GM04503 (cell line): Measurements from ENCODE around the gene KRTAP17-1.

Experiments used
- DNase-seq: peaks from one replicate; pipeline ENCODE4 v3.0.0-alpha.2; 2012; ENCODE audit warnings: low read depth

The KRTAP17-1 gene

DNA sequence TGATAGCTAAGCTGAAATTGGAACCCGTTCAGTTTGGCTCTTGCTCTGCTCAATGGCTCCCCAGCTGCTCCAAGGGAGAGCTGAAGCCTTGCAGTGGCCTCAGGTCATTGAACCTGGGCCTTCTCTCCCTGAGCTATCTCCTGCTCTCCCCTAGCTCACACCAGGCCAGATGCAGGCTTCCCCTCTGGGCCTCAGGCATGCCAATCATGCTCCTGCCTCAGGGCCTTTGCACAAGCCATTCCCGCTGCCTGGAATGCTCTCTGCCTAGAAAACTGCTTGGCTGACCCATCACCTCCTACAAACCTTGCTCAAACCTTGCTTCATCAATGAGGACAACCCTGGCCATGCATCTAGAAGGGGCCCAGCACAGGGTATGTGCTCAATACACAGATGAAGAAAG, 16.7 kb upstream of the KRTAP17-1 start:
- no peak for DNase-seq

DNA sequence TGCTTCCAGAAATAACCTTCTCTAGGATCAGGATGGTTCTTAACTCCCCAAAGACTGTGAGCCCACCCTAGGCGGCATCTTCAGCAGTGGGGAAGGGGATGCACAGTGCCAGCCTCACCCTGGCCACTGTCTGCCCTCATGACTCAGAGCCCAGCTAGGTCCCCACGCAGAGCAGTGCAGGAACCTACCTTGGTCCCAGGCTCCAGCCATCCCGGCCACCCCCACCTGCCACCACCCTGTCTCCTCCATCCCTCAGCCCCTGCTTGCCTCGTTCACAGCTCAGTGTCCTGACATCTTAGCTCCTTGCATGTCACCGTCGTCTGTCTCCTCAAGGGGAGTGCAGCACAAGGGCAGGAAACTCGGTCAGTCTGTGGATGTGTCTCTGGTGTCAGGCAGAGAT, 16.1 kb upstream of the KRTAP17-1 start:
- no peak for DNase-seq

DNA sequence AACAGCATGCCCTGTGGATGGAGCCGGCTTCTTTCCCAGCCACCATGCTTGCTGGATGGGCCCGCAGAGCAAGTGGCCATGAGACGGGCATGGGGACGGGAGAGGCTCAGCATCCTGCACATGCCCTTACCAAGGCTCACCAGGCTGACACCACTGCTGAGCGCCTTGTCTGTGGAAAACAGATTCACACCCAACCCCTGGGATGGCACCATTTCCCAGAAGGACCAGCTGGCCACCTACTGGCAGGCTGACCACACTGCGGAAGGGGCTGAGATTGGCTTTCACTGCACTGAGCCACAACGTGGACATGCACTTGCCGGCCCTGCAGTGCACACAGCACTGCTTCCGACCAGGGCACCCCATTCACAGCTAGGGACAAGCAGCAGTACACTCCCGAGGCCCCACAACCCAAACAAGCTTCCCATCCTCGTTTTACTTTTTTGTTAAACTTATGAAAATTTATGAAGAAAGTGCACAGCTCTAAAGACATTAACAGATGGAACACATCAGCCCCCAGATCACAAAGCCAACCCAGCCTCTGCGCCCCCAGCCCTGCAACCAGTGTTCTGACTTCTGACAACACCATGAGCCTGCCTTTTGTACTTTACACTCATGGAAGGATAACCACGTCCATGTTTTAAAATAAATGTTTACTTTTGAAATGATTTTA, 13.9 kb upstream of the KRTAP17-1 start:
- peak; percentile 18 for DNase-seq

DNA sequence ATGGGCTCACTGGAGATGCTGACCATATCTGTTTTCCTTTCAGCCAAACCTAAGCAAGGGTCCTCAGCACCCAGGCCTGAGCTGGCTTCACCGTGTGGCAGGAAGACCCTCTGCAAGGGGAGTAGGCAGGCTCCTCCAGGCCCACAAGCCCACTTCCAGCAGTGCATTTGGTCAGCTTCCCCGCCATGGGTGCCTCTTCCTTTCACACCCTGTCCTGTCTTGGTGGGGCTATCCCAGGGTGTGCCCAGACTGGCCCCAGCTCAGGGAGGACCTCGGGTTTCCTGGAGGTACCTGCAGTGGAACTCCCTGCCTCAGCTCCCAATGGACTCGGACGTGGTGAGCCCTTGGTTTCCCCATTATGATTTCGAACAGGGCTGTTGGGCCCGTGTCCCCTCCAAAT, 12.7 kb upstream of the KRTAP17-1 start:
- DNase-seq, result no peak

DNA sequence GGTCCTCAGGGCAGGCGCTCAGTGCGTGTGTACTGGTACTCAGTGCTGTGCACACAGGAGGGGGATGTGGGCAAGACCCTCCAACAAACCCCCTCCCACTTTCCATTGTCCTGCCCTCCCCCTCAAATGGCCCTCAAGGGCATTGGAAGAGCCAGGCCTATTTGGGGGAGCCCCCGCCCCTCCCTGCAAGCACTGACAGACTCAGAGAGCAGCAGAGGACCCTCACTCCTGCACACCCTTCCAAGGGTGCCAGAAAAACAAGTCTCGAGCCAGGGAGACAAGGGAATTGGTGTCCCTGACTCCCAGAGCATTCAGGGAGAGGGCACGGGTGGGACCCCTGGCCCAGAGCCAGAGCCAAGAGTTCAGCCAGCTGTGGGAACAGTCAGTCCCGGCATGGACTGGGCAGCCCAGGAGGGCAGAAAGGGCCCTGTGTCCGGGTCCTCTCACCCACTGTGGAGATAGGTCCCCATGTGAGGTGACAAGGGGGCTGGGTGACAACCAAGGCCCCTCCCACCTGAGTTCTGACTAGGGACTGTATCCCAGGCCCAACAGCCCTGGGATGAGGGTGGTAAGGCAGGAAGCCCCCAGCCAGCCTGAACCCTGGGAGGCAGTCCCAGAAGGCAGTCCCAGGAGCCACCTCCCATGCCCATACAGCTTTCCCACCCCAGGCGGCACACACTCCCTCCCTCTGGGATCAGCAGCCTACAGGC, 12.1 kb upstream of the KRTAP17-1 start:
- no peak for DNase-seq

DNA sequence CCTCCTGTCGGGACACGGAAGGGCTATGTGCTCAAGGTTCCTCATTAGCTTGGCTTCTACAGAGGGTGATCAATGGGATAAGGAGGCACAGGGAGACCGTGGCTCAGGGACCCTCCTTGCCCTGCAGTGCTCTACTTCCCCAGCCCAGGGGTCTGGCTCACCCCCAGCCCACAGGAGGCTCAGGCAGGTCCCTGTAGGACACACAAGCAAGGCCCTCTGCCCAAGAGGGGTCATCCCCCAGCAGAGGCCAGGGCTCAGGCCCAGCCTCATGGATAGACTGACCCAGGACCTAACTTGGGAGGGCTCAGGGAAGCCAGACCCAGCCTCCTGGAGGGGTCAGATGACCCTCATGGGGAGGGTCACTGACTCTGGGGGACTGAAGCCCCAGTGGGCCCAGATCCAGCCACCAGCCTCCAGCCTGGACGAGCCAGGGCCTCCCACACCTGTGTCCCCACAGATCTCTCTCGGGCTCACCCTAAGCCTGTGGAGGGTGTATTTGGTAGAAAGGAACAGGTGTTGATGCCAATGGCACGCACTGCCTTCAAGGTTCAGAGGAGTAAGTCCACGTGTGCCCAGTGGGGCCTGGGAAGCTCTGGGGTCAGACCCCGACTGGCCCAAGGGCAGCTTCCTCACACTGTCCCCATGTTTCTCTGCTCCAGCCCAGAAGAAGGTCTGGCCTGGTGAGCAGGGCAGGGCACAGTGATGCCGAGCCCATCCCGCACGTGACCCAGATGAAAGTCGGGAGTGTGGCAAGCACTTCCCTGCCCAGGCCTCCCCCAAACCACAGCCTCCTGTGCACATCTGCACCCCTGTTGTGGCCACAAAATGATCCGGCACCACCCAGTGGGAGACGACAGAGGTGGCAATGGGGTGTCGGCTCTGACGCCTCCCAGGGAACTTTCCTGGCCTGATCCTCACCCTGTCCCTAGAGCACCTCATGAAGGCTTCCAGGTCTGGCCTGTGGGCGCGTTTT, 10.9 kb upstream of the KRTAP17-1 start:
- no peak for DNase-seq

DNA sequence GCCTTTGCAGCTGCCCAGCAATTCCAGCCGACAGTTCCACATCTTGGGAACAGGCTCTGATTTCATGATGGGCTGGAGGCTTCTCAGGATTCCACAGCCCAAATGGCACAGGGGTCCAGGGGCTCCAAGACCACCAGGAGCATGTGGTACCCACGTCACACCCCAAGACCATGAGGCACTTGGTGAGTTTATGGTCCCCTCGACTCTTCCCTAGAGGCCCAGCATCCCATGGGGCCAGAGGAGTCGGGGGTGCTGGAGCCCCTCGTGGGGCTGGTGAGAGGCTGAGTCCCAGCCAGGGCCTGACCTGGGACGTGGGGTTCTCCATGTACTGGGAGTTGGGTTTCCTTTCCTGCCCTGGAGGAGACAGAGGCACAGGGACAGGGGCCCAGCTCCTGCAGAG, 10.1 kb upstream of the KRTAP17-1 start:
- no peak for DNase-seq

DNA sequence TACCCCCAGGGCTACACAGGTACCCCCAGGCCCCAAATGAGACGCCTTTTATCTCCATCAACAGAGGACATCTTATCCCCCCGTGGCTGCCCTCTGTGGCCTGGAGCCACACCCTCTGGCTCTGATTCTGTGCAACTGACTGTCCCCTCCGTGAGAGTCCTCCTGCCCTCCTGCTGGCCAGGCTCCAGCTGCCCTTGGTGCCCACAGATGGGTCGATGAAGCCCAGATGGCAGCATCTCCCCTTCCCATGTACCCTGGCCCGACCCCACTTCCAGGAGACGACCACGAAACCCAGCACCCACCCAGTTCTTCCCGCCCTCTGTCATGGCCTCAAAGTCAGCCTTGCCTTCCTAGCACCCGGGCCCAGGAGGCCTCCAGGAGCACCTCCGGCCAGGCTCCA, 9.6 kb upstream of the KRTAP17-1 start:
- DNase-seq, result no peak

DNA sequence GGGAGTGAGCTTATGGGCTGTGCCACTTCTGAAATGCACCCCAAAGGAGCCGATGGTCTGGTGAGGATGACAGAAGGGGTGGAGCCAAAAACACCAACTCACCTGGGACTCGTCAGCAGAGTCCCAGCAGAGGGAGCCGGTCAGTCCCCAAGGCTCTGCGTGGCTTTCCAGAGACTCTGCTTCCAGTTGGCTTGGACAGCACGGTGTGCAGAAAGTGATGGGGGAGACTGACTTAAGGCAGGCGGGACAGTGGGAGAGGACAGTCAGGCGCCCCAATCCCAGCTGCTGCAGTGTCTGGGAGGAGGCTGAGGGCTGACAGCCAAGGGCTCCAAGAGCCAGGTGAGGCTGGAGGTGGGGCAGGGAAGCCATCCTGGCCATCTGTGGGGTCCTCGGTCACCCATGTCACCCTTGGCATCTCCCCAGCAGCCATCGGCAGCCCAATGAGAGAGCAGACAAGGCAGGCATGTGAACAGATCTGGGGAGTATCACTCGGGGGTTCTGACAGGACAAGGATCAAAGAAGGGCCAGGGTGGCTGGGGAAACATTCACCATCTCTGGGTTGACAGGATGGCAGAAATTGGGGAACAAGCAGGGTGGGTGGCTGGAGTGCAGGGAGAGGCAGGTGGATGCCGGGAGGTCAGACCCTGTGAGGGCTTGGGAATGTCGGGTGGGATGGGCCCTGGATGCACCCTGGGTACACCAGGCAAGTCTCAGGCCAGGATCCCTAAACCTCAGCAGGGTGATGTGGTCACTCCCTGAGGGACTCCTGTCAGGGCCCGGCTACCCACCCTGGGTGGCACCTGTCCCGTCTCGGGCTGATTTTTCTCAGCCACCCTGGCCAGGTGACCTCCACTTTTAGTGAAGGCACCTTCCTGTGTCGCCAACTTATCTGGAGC, 8.9 kb upstream of the KRTAP17-1 start:
- no peak for DNase-seq

DNA sequence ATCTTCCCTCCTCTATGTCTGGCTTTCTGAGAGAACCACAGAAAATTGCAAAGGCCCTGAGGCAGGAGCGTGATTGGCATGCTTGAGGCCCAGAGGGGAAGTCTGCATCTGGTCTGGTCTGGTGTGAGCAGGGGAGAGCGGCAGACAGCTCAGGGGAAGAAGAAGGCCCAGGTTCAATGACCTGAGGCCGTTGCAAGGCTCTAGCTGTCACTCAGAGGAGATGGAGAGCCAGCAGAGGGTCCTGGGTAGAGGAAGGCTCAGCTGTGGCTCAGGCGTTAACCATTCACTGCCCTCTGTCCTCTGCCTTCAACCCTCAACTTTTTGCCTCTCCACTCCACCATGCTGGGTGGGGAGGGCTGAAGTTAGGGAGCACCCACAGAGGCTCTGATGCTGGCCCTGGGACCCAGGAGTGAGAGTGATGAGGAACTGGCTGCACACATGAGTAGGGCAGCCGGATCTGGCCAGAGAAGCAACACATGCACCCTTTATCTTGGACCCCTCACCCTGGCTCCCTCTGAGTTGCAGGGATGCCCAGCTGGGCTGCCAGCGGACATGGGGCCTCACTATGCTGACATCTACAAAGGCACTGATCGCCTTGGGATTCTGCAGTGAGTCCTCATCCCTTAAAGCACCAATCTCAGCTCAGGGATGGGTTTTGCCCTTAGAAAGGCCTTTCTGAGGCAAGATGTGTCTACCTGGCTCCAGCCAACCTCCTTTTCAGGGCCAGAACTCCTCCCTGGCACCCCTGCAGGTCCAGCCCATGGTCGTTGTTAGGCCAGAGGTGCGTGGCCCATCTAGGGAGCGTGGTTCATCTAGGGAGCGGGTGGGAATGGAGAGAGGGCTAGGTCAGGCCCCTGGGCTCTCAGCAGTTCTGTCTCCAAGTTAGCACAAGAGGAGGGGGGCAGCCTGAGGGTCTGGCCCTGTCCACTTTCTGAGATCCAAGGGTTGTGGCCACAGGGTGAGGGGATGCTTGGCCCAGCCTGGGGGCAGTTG, 7.7 kb upstream of the KRTAP17-1 start:
- DNase-seq, result no peak

DNA sequence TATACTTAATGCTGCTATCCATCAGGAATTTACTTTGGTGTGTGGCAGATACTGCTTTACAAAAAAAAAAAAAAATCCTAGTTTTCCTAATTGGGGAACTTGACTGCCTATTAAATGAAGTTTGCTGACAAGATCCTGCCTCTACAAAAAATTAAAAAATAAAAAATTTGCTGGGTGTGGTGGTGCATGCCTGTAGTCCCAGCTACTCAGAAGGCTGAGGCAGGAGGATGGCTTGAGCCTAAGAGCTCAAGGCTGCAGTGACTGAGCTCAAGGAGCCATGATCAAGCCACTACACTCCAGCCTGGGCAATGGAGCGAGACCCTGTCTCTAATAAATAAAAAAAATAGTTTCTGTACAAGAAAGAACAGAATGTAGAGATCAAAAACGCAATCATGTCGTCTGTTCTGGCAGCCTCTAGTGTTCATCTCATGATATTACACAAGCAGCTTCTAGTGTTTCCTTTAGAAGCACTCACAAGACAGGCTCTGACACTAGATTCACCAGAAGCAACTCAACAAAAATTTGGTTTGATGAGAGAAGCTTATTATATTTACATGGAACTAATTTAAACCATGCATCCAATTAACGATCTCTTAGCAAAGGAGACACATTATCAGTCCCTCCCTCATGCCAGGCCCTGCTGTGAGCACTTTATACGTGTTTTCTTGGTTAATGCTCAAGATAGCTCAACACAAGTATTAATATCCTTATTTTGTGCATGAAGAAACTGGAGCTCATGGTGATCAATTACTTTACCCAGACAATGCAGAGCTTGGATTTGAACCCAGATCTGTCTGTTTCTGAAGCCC, 6.8 kb upstream of the KRTAP17-1 start:
- peak; percentile 18 for DNase-seq

DNA sequence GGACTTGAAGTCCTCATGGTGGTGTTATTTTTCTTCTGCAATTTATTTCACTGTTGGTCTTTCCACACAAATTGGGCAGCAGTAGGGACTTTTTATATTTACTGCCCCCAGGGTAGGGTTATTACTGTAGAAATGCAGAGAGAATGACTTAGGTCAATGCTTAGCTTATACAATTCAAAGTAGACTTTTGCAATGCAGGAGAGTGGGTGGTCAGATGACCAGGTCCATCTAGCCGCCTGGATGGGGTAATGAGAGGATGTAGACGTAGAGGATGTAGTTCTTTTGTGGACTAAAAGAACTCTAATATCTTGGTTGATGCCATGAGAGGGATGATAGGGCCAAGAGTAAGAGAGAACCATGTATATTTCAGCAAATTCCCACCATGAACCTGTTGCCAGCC, 2.7 kb upstream of the KRTAP17-1 start:
- no peak for DNase-seq

DNA sequence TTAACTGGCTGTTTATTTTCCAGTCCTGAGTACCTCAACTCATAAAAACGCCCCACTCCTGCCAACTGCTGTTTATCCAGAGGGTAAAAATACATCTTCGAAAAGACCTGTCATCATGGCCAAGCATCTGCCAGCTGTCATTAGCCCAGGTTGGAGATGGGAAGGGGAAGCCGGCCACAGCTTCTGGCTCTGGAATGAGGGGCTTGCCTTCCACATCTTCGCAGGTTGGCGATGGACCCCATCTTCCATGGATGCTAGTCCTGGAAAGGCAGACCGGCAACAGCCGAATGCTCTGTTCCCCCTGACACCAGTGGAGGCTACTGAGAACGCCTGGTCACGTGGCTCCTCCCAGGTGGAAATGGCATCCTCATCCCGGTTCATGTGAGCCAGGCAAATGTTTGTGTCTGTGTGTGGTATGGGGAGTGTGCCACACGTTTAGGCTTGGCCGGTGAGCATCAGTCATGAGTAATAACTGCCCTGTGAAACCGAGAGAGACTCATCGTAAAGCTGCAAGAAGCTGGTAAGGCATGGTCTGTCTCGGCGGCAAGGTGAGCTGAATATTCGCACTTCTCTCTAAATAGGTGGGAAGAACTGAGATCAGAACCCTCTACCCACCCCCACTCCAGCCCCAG, 420 bp upstream of the KRTAP17-1 start:
- no peak for DNase-seq

DNA sequence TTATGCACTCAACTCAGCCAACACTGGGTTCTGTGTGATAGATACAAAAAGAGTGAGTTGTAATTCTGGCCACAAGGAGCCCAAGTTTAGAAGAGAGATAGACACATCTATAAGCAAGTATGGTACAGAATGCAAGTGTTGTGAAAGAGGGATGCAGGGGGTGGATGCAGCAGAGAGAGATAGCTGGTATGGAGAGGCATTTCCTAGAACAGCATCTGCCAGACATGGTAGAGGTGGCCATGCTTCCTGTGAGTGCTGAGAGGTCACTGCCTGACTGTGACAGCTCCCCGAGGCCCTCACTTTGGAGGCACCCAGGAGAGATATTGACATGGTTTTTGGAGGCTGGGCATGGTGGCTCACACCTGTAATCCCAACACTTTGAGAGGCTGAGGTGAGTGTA, 4.4 kb downstream of the KRTAP17-1 start:
- no peak for DNase-seq

DNA sequence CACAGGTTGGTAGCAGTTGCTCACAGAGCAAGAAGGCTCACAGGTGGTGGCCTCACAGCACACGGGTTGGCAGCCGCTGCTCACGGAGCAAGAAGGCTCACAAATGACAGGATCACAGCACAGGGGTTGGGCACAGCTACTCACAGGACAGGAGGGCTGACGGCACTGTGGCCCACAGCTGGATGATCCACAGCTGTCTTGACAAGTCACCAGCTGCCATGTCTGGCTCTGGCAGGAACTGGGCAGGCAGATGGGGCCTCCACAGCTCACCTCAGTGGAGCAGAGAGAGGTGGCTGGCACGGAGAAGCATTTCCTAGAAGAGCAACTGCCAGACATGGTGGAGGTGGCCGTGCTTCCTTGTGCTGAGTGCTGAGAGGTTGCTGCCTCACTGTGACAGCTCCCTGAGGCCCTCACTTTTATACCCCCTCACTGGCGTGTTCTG, 6.6 kb downstream of the KRTAP17-1 start, which contains the start of gene KRTAP16-1:
Gene KRTAP16-1, minus strand, starts transcription at position 392 of the 442 bp plus-strand sequence. Its CDS starts 56 bp downstream, at position 336.
- no peak for DNase-seq

DNA sequence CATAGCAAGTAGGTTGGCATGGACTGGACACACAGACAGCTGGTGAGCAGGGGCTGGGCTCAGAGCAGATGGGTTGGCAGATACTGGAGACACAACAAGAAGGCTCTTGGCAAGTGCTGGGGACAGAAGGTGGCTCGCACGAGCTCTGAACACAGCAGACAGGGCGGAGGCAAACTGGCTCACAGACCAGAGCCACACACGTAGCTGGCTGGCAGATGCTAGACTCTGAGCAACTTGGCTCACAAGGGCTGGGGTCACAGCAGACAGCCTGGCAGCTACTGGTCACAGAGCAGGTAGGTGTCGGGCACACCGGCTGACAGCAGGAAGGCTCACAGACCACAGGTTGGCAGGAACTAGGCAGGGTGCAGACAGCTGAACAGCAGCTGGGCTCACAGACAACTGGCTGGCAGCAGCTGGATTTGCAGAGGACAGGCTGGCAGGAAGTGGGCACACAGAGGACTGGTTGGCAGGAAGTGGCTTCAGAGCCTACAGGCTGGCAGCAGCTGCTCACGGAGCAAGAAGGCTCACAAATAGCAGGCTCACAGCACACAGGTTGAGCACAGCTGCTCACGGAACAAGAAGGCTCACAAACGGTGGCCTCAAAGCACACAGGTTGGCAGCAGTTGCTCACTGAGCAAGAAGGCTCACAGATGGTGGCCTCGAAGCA, 7.1 kb downstream of the KRTAP17-1 start:
- no peak for DNase-seq

DNA sequence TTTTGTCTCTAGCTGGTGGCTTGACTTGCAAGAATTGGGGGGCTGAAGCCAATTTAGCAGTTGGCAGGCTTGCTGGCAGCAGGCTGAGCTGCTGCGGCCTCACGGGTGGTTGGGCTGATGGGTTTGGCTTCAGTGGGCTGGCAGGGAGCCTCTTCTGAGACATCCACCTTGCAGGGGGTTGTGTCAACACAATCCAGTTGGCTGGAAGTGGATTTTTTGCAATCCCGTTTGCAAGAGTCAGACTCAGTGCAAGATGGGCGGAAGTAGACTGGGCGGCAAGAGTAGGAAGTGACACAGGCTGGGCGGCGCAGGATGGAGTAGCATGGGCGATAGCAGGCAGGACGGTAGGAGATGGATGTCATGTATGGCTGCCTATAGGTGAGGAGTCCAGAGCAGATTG, 7.9 kb downstream of the KRTAP17-1 start:
- no peak for DNase-seq

DNA sequence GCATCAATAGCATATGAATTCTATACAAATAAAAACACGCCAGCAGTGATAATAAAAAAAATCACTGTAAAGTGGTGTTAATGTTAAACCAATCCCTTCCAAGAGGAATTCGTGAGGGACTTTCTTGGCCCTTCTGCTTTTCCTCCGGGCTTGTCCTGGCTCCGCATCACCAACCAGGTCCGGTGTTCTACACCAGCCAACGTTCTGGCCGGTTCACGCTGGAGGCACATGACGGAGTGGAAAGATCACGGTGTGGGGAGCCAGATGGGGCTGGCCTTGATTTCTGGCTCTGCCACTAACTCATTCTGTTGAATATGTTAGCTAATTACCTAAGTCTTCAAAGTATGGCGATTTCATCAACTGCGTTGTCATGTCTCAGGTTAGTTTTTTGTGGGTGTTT, 11.4 kb downstream of the KRTAP17-1 start:
- DNase-seq, result no peak
